ENCODE data around the gene CDCP1.

GRCh38 chr3:45123030-45123429 is 23.1 kb downstream of the CDCP1 start:
- TF ChIP-seq, protein P1, sequence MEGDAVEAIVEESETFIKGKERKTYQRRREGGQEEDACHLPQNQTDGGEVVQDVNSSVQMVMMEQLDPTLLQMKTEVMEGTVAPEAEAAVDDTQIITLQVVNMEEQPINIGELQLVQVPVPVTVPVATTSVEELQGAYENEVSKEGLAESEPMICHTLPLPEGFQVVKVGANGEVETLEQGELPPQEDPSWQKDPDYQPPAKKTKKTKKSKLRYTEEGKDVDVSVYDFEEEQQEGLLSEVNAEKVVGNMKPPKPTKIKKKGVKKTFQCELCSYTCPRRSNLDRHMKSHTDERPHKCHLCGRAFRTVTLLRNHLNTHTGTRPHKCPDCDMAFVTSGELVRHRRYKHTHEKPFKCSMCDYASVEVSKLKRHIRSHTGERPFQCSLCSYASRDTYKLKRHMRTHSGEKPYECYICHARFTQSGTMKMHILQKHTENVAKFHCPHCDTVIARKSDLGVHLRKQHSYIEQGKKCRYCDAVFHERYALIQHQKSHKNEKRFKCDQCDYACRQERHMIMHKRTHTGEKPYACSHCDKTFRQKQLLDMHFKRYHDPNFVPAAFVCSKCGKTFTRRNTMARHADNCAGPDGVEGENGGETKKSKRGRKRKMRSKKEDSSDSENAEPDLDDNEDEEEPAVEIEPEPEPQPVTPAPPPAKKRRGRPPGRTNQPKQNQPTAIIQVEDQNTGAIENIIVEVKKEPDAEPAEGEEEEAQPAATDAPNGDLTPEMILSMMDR (conservative IDR thresholded peaks at IDR 0.05 in 1 of 2, IDR thresholded peaks at IDR 0.05 in 1 of 2; ENCODE audit: extremely low read depth in 1 of 2, insufficient read depth in 1 of 2, low read depth in 1 of 2, low read length in 2 of 2): no peak
- TF ChIP-seq EZH2 (IDR thresholded peaks at IDR 0.05; ENCODE audit: borderline replicate concordance, low read length): no peak

Data from mammary epithelial cell (primary cell).